OCI-LY7 (cell line): ENCODE data around the gene C3orf20. TPM values are rescaled to one million over a fixed set of nuclear protein-coding genes. Genes with fewer than 3 reads are reported as not detected.
"Not testable (repeated sequence)": the region's sequence is repeated elsewhere in the genome, so short reads cannot be mapped to it uniquely, and the experiment has no call there.

ENCODE experiments used
- BruUV-seq: library from RNA; stranded (reverse); fragments of 400-500 nt; replicated peaks from 2 replicates; lab custom pipeline; 2021; lab: Mats Ljungman, UMichigan
- CTCF ChIA-PET: fragments of 300-600 bp; sonication (Branson Sonifier 250); formaldehyde crosslinking; loops from one replicate; lab custom pipeline; 2022; ENCODE audit warnings: antibody characterized with exemption; ENCODE audit not compliant: unreplicated experiment; lab: Charles Lee
- POLR2A ChIA-PET: fragments of 300-600 bp; sonication (Branson Sonifier 250); formaldehyde crosslinking; loops from one replicate; lab custom pipeline; 2022; ENCODE audit warnings: antibody characterized with exemption; lab: Charles Lee
- DNase-seq: peaks from one replicate; pipeline ENCODE4 v3.0.0-alpha.2; 2015; ENCODE audit warnings: low spot score
- H2AFZ ChIP-seq: fragments of 200-600 bp; sonication (generic), shearing (Covaris generic); 2 replicates; pipeline ENCODE4 v1.6.1; 2014; ENCODE audit warnings: mild to moderate bottlenecking, antibody characterized with exemption, low read length, moderate library complexity
- H3K27ac ChIP-seq: fragments of 200-600 bp; sonication (generic); 2 replicates; pipeline ENCODE4 v1.5.1; 2014; ENCODE audit warnings: mixed run types, low read depth, mild to moderate bottlenecking, moderate library complexity, low read length, inconsistent platforms; ENCODE audit not compliant: poor library complexity, severe bottlenecking
- H3K36me3 ChIP-seq: fragments of 200-600 bp; sonication (generic); 2 replicates; pipeline ENCODE4 v1.6.1; 2014; ENCODE audit warnings: mild to moderate bottlenecking, antibody characterized with exemption, low read length, moderate library complexity, mixed read lengths; ENCODE audit not compliant: insufficient read depth
- H3K4me1 ChIP-seq: fragments of 200-600 bp; sonication (generic); 2 replicates; pipeline ENCODE4 v1.5.1; 2014; ENCODE audit warnings: mild to moderate bottlenecking, low read length; ENCODE audit not compliant: insufficient read depth, poor library complexity, severe bottlenecking
- H3K4me2 ChIP-seq: fragments of 200-600 bp; sonication (generic); 2 replicates; pipeline ENCODE4 v1.6.1; 2014; ENCODE audit warnings: mild to moderate bottlenecking, low read length
- H3K4me3 ChIP-seq: fragments of 200-600 bp; sonication (generic); 2 replicates; pipeline ENCODE4 v1.5.1; 2014; ENCODE audit warnings: mild to moderate bottlenecking, low read depth, low read length; ENCODE audit not compliant: poor library complexity, severe bottlenecking
- H3K79me2 ChIP-seq: fragments of 200-600 bp; sonication (generic); 2 replicates; pipeline ENCODE4 v1.6.1; 2016; ENCODE audit warnings: low read depth, mild to moderate bottlenecking, low read length, moderate library complexity, mixed read lengths; ENCODE audit not compliant: insufficient read depth
- H3K9me2 ChIP-seq: fragments of 200-600 bp; sonication (generic); 2 replicates; pipeline ENCODE4 v1.6.1; 2016; ENCODE audit warnings: mild to moderate bottlenecking, low read length, mixed read lengths; ENCODE audit not compliant: insufficient read depth
- H3K9me3 ChIP-seq: fragments of 200-600 bp; sonication (generic); 2 replicates; pipeline ENCODE4 v1.6.1; 2014; ENCODE audit warnings: mild to moderate bottlenecking, mixed run types, low read length, mixed read lengths
- H4K20me1 ChIP-seq: fragments of 200-600 bp; sonication (generic); 2 replicates; pipeline ENCODE4 v1.6.1; 2014; ENCODE audit warnings: mild to moderate bottlenecking, antibody characterized with exemption, low read length, moderate library complexity, mixed read lengths; ENCODE audit not compliant: insufficient read depth
- EZH2phosphoT487 ChIP-seq: fragments of 200-600 bp; sonication (generic); IDR thresholded peaks from 2 replicates; pipeline ENCODE4 v1.6.1; 2018; ENCODE audit warnings: low read depth, borderline replicate concordance, mild to moderate bottlenecking, mixed run types, antibody characterized with exemption, low read length, moderate library complexity, mixed read lengths
- intact Hi-C: fragments of 100-400 bp; cut with micrococcal nuclease; formaldehyde crosslinking; loops from one replicate; pipeline ENCODE4 v1.10.0; 2022; ENCODE audit not compliant: unreplicated experiment
- total RNA-seq, 2 experiments: library from RNA; depleted of rRNA in 1 of 2; stranded (reverse); fragments of >200 nt in 1 of 2; shearing (Covaris generic) in 1 of 2; gene quantifications; 2 replicates each; pipeline ENCODE4 v1.2.3, GENCODE V29; 2014 to 2022
- TF ChIP-seq, protein P1 (sequence below): fragments of 200-600 bp; sonication (generic); conservative IDR thresholded peaks from 2 replicates; pipeline ENCODE4 v1.5.1; 2014; ENCODE audit warnings: mild to moderate bottlenecking, antibody characterized with exemption, low read length, moderate library complexity, mixed read lengths

The C3orf20 gene
- total RNA-seq, 2 experiments from 2014 or later: 2.2 to 2.7 TPM

- no peaks in the 10 kb centered on the region for H3K79me2 ChIP-seq
- POLR2A ChIA-PET: no interaction called here
- intact Hi-C loops: no loop called here
Observed at GRCh38 chr3:14808502-14809266, 133.7 kb downstream of the C3orf20 start.

GRCh38 chr3:14809611-14810010 is 134.7 kb downstream of the C3orf20 start:
- H3K27ac ChIP-seq, H3K9me3 ChIP-seq, H3K79me2 ChIP-seq, CTCF ChIA-PET, H3K4me2 ChIP-seq, H3K9me2 ChIP-seq, H3K4me3 ChIP-seq, BruUV-seq, POLR2A ChIA-PET, H2AFZ ChIP-seq, H3K36me3 ChIP-seq, H4K20me1 ChIP-seq, DNase-seq, intact Hi-C loops, H3K4me1 ChIP-seq: not testable (repeated sequence)

More at GRCh38 chr3:14808502-14809266, 133.7 kb downstream of the C3orf20 start:
- Histone ChIP-seq H3K36me3 (no peaks in the 10 kb centered on the region), H3K27ac (no peak overlapping the region), H4K20me1 (no peaks in the 10 kb centered on the region), H2AFZ (no peak overlapping the region), H3K9me3 (no peaks in the 10 kb centered on the region), H3K4me2 (no peak overlapping the region), H3K4me1 (no peaks in the 10 kb centered on the region), H3K9me2 (no peaks in the 10 kb centered on the region), H3K4me3 (no peak overlapping the region)
- no TSS peak for BruUV-seq
- TF ChIP-seq EZH2phosphoT487: no peak
- TF ChIP-seq, protein P1, sequence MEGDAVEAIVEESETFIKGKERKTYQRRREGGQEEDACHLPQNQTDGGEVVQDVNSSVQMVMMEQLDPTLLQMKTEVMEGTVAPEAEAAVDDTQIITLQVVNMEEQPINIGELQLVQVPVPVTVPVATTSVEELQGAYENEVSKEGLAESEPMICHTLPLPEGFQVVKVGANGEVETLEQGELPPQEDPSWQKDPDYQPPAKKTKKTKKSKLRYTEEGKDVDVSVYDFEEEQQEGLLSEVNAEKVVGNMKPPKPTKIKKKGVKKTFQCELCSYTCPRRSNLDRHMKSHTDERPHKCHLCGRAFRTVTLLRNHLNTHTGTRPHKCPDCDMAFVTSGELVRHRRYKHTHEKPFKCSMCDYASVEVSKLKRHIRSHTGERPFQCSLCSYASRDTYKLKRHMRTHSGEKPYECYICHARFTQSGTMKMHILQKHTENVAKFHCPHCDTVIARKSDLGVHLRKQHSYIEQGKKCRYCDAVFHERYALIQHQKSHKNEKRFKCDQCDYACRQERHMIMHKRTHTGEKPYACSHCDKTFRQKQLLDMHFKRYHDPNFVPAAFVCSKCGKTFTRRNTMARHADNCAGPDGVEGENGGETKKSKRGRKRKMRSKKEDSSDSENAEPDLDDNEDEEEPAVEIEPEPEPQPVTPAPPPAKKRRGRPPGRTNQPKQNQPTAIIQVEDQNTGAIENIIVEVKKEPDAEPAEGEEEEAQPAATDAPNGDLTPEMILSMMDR: no peak
- CTCF ChIA-PET: no interaction called here
- no peak for DNase-seq

DNA sequence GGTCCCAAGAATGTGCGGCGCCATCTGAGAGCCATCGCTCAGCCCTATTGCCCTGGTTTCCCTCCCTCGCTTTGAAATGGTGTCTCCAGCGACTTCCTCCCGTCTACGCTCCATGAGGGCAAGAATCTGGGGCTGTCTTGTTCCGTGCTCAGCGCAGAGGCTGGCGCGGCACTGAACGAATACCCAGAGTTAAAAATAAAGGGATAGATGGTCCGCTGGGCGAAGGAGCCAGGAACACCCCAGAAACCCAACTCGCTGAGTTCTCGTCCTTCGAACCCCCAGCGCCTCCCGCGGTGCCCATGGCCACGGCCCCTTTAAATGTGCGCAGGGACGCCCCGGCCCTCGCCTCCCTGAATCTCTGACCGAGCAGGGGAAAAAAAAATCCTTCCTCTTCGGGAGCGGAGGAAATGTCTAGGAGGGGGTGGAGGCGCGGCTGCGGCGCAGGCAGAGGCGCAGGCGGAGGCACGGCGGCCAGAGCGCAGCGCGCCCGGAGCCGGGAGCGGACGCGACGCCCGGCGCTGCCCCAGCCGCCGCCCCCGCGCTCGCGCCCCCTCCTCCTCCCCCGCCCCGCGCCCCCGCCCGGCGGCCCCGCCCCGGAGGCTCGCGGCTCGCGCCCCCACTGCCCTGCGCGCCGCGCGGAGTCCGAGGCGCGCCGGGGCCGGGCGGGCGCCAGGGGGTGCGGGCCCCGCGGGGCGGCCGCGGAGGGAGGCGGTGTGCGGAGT is 135.3 kb downstream of the C3orf20 start:
- Histone ChIP-seq H3K4me2 (no peak overlapping the region), H3K4me1 (no peaks in the 10 kb centered on the region), H3K4me3 (no peak overlapping the region), H3K27ac (no peak overlapping the region), H3K9me3 (no peaks in the 10 kb centered on the region), H2AFZ (no peak overlapping the region), H3K79me2 (no peaks in the 10 kb centered on the region), H3K9me2 (no peaks in the 10 kb centered on the region), H3K36me3 (no peaks in the 10 kb centered on the region), H4K20me1 (no peaks in the 10 kb centered on the region)
- intact Hi-C loops: no loop called here
- no peak for DNase-seq
- CTCF ChIA-PET: no interaction called here
- BruUV-seq: no TSS peak
- POLR2A ChIA-PET: no interaction called here
- TF ChIP-seq, protein P1: no peak
- no peak for TF ChIP-seq EZH2phosphoT487
